Endothelial cell of umbilical vein (primary cell): ENCODE measurements around the gene TET1. TPM values are rescaled to one million over a fixed set of nuclear protein-coding genes. Genes with fewer than 3 reads are reported as not detected.

Experiments
- BruUV-seq: library from RNA; stranded (reverse); fragments of 400-500 nt; replicated peaks from 2 replicates; lab custom pipeline; 2021; lab: Mats Ljungman, UMichigan
- CTCF ChIA-PET: fragments of 300-600, 350-600 bp; sonication (Branson Sonifier 250); formaldehyde crosslinking; loops from one replicate; lab custom pipeline; 2021; ENCODE audit warnings: antibody characterized with exemption, inconsistent platforms; lab: Charles Lee
- POLR2A ChIA-PET: fragments of 300-600, 350-600 bp; sonication (Branson Sonifier 250); formaldehyde crosslinking; loops from one replicate; lab custom pipeline; 2021; ENCODE audit warnings: antibody characterized with exemption, inconsistent platforms; lab: Charles Lee
- DNase-seq: peaks from one replicate; pipeline ENCODE4 v3.0.0-alpha.2; 2011; ENCODE audit warnings: low read depth, low spot score
- FAIRE-seq: peaks from 2 replicates; lab custom pipeline; 2011; peaks lifted over from hg19 to GRCh38; lab: Jason Lieb, UNC
- H2AFZ ChIP-seq: 2 replicates; pipeline ENCODE4 v1.6.0; 2012; ENCODE audit warnings: low read depth, low read length, control low read depth, inconsistent platforms
- H3K27ac ChIP-seq: 2 replicates; pipeline ENCODE4 v1.5.1; 2011; ENCODE audit warnings: low read depth, mild to moderate bottlenecking, control low read depth, low read length, moderate library complexity; ENCODE audit not compliant: insufficient read depth
- H3K27me3 ChIP-seq, 2 experiments: 2 replicates each; pipeline versions ENCODE4 v1.6.0 to v1.6.1; 2011; ENCODE audit warnings: low read length in 2 of 2, mixed read lengths in 1 of 2; ENCODE audit not compliant: control insufficient read depth in 2 of 2, insufficient read depth in 2 of 2
- H3K36me3 ChIP-seq, 2 experiments: 2 replicates in 1 of 2; 3 replicates in 1 of 2; pipeline ENCODE4 v1.5.1; 2011; ENCODE audit warnings: low read length in 2 of 2, mild to moderate bottlenecking in 1 of 2, moderate library complexity in 1 of 2; ENCODE audit not compliant: control insufficient read depth in 2 of 2, insufficient read depth in 2 of 2; ENCODE audit errors: extremely low read depth in 1 of 2
- H3K4me1 ChIP-seq: 3 replicates; pipeline ENCODE4 v1.5.1; 2011; ENCODE audit warnings: mild to moderate bottlenecking, low read length; ENCODE audit not compliant: control insufficient read depth, insufficient read depth; ENCODE audit errors: extremely low read depth
- H3K4me2 ChIP-seq: 2 replicates; pipeline ENCODE4 v1.6.1; 2011; ENCODE audit warnings: low read length, control low read depth, mixed read lengths; ENCODE audit not compliant: insufficient read depth
- H3K4me3 ChIP-seq, 3 experiments: fragments of 200-600 bp in 1 of 3; sonication (generic), shearing (Covaris generic) in 1 of 3; replicated peaks in 1 of 3; 2 replicates each; pipeline ENCODE4 v1.5.1; 2011 to 2016; ENCODE audit warnings: control low read depth in 3 of 3, low read length in 3 of 3, mild to moderate bottlenecking in 2 of 3, inconsistent platforms in 1 of 3, low read depth in 1 of 3, moderate library complexity in 1 of 3; ENCODE audit not compliant: insufficient read depth in 1 of 3
- H3K79me2 ChIP-seq: 2 replicates; pipeline ENCODE4 v1.6.0; 2012; ENCODE audit warnings: low read length, inconsistent platforms; ENCODE audit not compliant: control insufficient read depth, insufficient read depth
- H3K9ac ChIP-seq: replicated peaks from 2 replicates; pipeline ENCODE3; 2011; ENCODE audit warnings: low read length, control low read depth; ENCODE audit not compliant: insufficient read depth; ENCODE audit errors: extremely low read depth
- H3K9me1 ChIP-seq: replicated peaks from 3 replicates; pipeline ENCODE4 v1.6.0; 2011; ENCODE audit warnings: mild to moderate bottlenecking, low read length; ENCODE audit not compliant: control insufficient read depth, insufficient read depth; ENCODE audit errors: extremely low read depth
- H3K9me3 ChIP-seq: replicated peaks from 2 replicates; pipeline ENCODE4 v1.5.1; 2012; ENCODE audit warnings: low read length, inconsistent platforms; ENCODE audit not compliant: control insufficient read depth, insufficient read depth
- H4K20me1 ChIP-seq: replicated peaks from 2 replicates; pipeline ENCODE3; 2011; ENCODE audit warnings: mild to moderate bottlenecking, low read length; ENCODE audit not compliant: control insufficient read depth, insufficient read depth; ENCODE audit errors: extremely low read depth
- CTCF ChIP-seq, 2 donors: IDR thresholded peaks; 1 replicate in 1 of 2; 2 replicates in 1 of 2; pipeline ENCODE4 v1.5.1; 2011; ENCODE audit warnings: low read length in 2 of 2, mild to moderate bottlenecking in 2 of 2, moderate library complexity in 2 of 2, control low read depth in 1 of 2, inconsistent platforms in 1 of 2, low read depth in 1 of 2; ENCODE audit not compliant: insufficient read depth in 1 of 2; ENCODE audit errors: extremely low read depth in 1 of 2
- EZH2 ChIP-seq: IDR thresholded peaks from 2 replicates; pipeline ENCODE4 v1.6.1; 2012; ENCODE audit warnings: borderline replicate concordance, low read depth, mild to moderate bottlenecking, moderate library complexity, low read length, inconsistent platforms; ENCODE audit not compliant: severe bottlenecking
- FOS ChIP-seq: IDR thresholded peaks from 2 replicates; pipeline ENCODE4 v1.6.1; 2011; ENCODE audit warnings: mild to moderate bottlenecking, low read length, moderate library complexity, borderline replicate concordance; ENCODE audit not compliant: insufficient read depth
- GATA2 ChIP-seq: IDR thresholded peaks from 2 replicates; pipeline ENCODE4 v1.7.0; 2011; ENCODE audit warnings: low read depth, mild to moderate bottlenecking, moderate library complexity, mixed read lengths, low read length; ENCODE audit not compliant: insufficient read length, insufficient read depth
- JUN ChIP-seq: IDR thresholded peaks from 2 replicates; pipeline ENCODE4 v1.6.1; 2011; ENCODE audit warnings: borderline replicate concordance, low read depth; ENCODE audit not compliant: insufficient read length, insufficient read depth
- MAX ChIP-seq: IDR thresholded peaks from 2 replicates; pipeline ENCODE4 v1.6.1; 2011; ENCODE audit not compliant: insufficient read depth, insufficient read length
- MYC ChIP-seq: IDR thresholded peaks from one replicate; pipeline ENCODE4 v1.6.1; 2011; ENCODE audit warnings: mild to moderate bottlenecking, low read depth, low read length
- POLR2A ChIP-seq: IDR thresholded peaks from 2 replicates; pipeline ENCODE4 v1.6.1; 2012; ENCODE audit warnings: low read depth, mild to moderate bottlenecking, control low read depth, low read length
- POLR2AphosphoS5 ChIP-seq: IDR thresholded peaks from 2 replicates; pipeline ENCODE4 v1.6.1; 2012; ENCODE audit warnings: low read depth, mild to moderate bottlenecking, control low read depth, low read length, moderate library complexity; ENCODE audit not compliant: insufficient read depth
- dilution Hi-C: fragments of 300-500 bp; cut with MboI; formaldehyde crosslinking; loops from one replicate; pipeline ENCODE4 v1.15.0; 2019; ENCODE audit warnings: low sequenced_read_pairs; ENCODE audit not compliant: extremely low pct_ligation_motif_present
- intact Hi-C: fragments of 100-400 bp; cut with micrococcal nuclease; formaldehyde crosslinking; loops from one replicate; pipeline ENCODE4 v1.10.0; 2022
- polyA plus RNA-seq, 4 experiments: library from polyadenylated mRNA; depleted of rRNA in 3 of 4; stranded (reverse) in 3 of 4; unstranded in 1 of 4; fragments of >200 nt; gene quantifications; 2 replicates each; pipeline versions ENCODE4 v1.2.1 to v1.2.3, GENCODE V29; 2011 to 2012; ENCODE audit warnings: missing spikeins in 1 of 4
- total RNA-seq: library from RNA; stranded (reverse); gene quantifications from 2 replicates; pipeline ENCODE4 v1.2.3, GENCODE V29; 2021

Gene TET1
- total and polyA plus RNA-seq, 2 donors (not counting 3 experiments of a cell fraction or from before 2014, with no cell fraction given) = 0.23 to 1.5 TPM

GRCh38 chr10:68576118-68576517, 16.0 kb downstream of the TET1 start:
- H3K9me3 ChIP-seq = no peaks in the 10 kb centered on the region
- DNase-seq (no peak), FAIRE-seq (no peak)
- dilution Hi-C loops = no loop called here
- H3K4me3 ChIP-seq = no peak overlapping the region
- H3K9ac ChIP-seq = no peak overlapping the region
- BruUV-seq = no TSS peak
- H3K27me3 ChIP-seq = no peaks in the 10 kb centered on the region
- H3K27ac ChIP-seq = no peak overlapping the region
- no peaks in the 10 kb centered on the region for H3K36me3 ChIP-seq
- CTCF ChIA-PET = interaction anchor here (0.7 kb wide), 1 partner anchor 200 kb away, joined by 3 read pairs; no protein-coding TSS in a partner anchor
- no peaks in the 10 kb centered on the region for H4K20me1 ChIP-seq
- no peaks in the 10 kb centered on the region for H3K79me2 ChIP-seq
- H2AFZ ChIP-seq = no peak overlapping the region
- POLR2A ChIA-PET = no interaction called here
- intact Hi-C loops = no loop called here
- H3K4me2 ChIP-seq = no peak overlapping the region
- TF ChIP-seq GATA2 = no peak
- no peak for TF ChIP-seq FOS
- TF ChIP-seq EZH2 = no peak
- no peak for TF ChIP-seq POLR2AphosphoS5
- TF ChIP-seq JUN = no peak
- no peak for TF ChIP-seq CTCF (IDR thresholded peaks at IDR 0.05; ENCODE audit: extremely low read depth in 1 of 2, insufficient read depth in 1 of 2, low read depth in 1 of 2, low read length in 2 of 2)
- no peak for TF ChIP-seq MAX
- no peak for TF ChIP-seq POLR2A
- TF ChIP-seq MYC = no peak
- H3K4me1 ChIP-seq = no peaks in the 10 kb centered on the region
- H3K9me1 ChIP-seq = no peaks in the 10 kb centered on the region
